ENCODE measurements around the gene DNAI4.

GRCh38 chr1:66834926-66835325 is 89.7 kb downstream of the DNAI4 start:
- TF ChIP-seq CTCF (IDR thresholded peaks at IDR 0.05) (no peak), TEAD4 (CRISPR knock-in tag; IDR thresholded peaks at IDR 0.05) (no peak), CREM (CRISPR knock-in tag; IDR thresholded peaks at IDR 0.05) (no peak), CREB1 (CRISPR knock-in tag; IDR thresholded peaks at IDR 0.05) (no peak), CBFB (CRISPR knock-in tag; IDR thresholded peaks at IDR 0.05; ENCODE audit: low read depth) (no peak), FOXP4 (CRISPR knock-in tag; IDR thresholded peaks at IDR 0.05) (no peak), IRF2 (CRISPR knock-in tag; IDR thresholded peaks at IDR 0.05; ENCODE audit: borderline replicate concordance, low read depth) (no peak)
- TF ChIP-seq, protein P1, sequence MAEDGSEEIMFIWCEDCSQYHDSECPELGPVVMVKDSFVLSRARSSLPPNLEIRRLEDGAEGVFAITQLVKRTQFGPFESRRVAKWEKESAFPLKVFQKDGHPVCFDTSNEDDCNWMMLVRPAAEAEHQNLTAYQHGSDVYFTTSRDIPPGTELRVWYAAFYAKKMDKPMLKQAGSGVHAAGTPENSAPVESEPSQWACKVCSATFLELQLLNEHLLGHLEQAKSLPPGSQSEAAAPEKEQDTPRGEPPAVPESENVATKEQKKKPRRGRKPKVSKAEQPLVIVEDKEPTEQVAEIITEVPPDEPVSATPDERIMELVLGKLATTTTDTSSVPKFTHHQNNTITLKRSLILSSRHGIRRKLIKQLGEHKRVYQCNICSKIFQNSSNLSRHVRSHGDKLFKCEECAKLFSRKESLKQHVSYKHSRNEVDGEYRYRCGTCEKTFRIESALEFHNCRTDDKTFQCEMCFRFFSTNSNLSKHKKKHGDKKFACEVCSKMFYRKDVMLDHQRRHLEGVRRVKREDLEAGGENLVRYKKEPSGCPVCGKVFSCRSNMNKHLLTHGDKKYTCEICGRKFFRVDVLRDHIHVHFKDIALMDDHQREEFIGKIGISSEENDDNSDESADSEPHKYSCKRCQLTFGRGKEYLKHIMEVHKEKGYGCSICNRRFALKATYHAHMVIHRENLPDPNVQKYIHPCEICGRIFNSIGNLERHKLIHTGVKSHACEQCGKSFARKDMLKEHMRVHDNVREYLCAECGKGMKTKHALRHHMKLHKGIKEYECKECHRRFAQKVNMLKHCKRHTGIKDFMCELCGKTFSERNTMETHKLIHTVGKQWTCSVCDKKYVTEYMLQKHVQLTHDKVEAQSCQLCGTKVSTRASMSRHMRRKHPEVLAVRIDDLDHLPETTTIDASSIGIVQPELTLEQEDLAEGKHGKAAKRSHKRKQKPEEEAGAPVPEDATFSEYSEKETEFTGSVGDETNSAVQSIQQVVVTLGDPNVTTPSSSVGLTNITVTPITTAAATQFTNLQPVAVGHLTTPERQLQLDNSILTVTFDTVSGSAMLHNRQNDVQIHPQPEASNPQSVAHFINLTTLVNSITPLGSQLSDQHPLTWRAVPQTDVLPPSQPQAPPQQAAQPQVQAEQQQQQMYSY (CRISPR knock-in tag; IDR thresholded peaks at IDR 0.05): no peak
- TF ChIP-seq, protein P2, sequence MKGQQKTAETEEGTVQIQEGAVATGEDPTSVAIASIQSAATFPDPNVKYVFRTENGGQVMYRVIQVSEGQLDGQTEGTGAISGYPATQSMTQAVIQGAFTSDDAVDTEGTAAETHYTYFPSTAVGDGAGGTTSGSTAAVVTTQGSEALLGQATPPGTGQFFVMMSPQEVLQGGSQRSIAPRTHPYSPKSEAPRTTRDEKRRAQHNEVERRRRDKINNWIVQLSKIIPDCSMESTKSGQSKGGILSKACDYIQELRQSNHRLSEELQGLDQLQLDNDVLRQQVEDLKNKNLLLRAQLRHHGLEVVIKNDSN (CRISPR knock-in tag; IDR thresholded peaks at IDR 0.05): no peak
- TF ChIP-seq, protein P3, sequence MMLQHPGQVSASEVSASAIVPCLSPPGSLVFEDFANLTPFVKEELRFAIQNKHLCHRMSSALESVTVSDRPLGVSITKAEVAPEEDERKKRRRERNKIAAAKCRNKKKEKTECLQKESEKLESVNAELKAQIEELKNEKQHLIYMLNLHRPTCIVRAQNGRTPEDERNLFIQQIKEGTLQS (CRISPR knock-in tag; conservative IDR thresholded peaks at IDR 0.05): no peak
